HG02798 (cell line): ENCODE measurements around the gene EDEM2.
"Not testable (repeated sequence)": the region's sequence is repeated elsewhere in the genome, so short reads cannot be mapped to it uniquely, and the experiment has no call there.

ENCODE experiments used
- ATAC-seq: cut with Tn5 transposase; IDR thresholded peaks from one replicate; pipeline ENCODE4 v1.9.1; 2021; ENCODE audit warnings: mild to moderate bottlenecking; ENCODE audit not compliant: unreplicated experiment, poor library complexity

The EDEM2 gene

DNA sequence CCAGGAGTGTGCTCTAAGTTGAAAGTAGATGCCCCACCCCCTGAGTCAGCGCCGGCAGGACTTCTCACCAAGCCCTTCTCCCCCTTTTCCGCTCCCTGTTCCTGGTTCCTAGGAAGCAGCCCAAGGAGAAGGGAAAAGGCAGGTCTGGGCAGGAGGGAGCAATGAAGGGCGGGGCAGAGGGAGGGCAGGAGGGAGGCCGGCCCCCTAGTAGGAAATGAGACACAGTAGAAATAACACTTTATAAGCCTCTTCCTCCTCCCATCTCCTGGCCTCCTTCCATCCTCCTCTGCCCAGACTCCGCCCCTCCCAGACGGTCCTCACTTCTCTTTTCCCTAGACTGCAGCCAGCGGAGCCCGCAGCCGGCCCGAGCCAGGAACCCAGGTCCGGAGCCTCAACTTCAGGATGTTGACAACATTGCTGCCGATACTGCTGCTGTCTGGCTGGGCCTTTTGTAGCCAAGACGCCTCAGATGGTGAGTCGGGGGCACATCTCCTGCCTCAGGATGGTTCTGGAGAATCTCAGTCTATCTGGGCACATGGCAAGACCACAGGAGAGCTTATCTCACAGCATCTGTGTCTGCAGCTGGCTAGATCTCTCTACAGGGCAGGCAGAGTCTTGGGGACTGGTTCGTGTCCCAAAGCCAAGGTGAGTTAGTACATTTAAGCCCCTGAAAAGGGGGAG, 24.8 kb upstream of the EDEM2 start, which contains the start of gene PROCR:
TSS of gene PROCR (plus strand) at position 320 of the 681 bp plus-strand sequence. CDS start at position 403, 83 bp downstream.
- no peak for ATAC-seq

DNA sequence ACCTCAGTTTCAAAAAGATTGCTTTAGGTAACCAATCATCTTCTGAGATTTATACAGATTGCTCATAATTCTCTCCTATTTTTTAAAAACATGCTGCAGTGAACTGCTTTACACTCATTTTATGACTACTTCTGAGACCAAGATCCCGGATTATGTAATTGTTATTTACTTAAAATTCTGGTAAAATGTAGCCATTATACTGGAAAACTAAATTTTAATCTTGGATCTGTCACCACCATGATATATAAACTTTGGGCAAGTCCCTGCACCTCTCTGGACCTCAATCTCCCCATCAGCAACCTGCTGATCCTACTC, 24.3 kb upstream of the EDEM2 start:
- ATAC-seq = no peak

DNA sequence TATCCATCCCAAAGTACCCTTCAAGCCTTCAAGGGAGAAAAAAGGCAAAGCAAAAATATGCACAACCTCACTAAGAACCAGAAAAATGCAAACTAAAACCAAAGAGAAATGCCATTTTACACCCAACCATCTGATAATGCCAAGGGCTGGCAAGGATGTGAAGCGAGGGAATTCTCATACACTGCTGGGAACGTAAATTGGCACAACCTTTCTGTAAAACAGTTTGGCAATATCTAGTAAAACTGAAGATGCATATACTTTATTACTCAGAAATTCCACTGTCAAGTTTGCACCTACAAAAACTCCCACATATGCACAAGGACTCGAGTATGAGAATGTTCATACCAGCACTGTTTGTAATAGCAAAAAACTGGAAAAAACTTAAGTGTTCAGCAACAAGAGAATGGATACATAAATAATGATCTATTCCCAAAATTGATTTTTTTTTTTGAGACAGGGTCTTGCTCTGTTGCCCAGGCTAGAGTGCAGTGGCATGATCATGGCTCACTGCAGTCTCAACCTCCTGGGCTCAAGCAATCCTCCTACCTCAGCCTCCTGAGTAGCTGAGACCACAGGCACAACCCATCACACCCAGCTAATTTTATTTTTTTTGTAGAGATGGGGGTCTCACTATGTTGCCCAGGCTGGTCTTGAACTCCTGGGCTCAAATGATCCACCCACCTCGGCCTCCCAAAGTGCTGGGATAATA, 21.7 kb upstream of the EDEM2 start:
- not testable (repeated sequence) for ATAC-seq

DNA sequence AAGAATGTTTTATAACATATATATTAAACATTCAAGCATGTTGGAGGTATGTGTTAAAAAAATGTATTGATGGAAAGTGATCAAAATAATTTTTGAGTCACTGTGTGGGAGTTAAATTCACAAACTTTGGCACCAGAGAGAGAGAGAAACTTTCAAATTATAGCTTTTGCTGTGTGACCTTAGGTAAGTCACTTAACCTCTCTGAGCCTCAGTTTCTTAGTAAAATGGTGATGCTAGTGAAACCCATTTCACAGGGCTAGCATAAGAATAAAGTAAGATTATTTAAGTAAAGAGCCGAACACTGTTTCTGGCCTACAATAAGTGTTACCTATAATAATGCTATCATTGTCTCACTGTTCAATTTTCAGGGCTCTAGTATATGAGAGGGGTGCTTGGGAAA, 20.7 kb upstream of the EDEM2 start:
- no peak for ATAC-seq

DNA sequence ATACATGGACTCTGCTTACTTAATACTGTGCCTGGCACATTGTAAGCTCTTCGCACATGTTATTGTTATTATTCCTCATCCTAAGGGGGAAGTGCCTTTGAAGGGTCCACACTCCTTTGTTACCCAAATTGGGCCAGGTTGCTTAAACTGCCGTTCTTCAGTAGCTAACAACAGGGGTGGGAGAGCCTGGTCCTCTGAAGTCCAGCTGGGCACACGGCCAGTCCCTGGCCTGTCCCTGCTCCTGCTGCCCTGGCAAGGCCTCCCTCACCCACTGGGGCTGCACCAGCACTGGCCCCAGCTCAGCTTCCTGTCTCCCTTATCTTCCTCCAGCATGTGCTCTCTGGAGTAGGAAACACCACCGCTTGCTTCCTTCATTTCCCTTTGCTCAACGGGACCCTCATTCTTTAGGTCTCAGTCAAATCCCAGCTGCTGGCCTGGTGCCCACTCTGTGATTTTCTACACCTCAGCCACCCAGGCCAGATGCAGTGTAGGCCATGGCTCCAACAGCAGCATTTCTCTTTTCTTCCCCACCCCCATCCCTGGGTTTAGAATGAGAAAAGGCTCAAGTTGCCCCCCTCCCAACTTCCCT, 19.2 kb upstream of the EDEM2 start:
- ATAC-seq = no peak

GRCh38 chr20:35165221-35166185, 18.4 kb upstream of the EDEM2 start:
- ATAC-seq = no peak

DNA sequence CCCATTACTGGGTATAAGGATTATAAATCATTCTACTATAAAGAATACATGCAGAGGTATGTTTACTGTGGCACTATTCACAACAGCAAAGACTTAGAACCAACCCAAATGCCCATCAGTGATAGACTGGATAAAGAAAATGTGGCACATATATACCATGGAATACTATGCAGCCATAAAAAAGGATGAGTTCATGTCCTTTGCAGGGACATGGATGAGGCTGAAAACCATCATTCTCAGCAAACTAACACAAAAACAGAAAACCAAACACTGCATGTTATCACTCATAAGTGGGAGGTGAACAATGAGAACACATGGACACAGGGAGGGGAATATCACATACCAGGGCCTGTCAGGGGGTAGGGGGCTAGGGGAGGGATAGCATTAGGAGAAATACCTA, 17.4 kb upstream of the EDEM2 start:
- ATAC-seq = not testable (repeated sequence)

DNA sequence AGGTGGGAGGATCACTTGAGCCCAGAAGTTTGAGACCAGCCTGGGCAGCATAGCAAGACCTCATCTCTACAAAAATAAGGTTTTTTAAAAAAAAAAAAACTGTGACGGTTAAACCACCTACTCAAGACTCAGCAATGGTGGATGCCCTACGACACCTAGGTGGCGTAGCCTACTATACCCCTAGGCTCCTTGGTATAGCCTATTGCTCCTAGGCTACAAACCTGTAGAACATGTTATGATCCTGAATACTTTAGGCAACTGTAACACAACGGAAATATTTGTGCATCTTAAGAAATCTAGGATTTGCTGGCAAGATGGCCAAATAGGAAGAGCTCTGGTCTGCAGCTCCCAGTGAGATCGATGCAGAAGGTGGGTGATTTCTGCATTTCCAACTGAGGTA, 13.2 kb upstream of the EDEM2 start:
- ATAC-seq = not testable (repeated sequence)

- no peak for ATAC-seq
Observed at GRCh38 chr20:35156978-35157377, 9.8 kb upstream of the EDEM2 start.

DNA sequence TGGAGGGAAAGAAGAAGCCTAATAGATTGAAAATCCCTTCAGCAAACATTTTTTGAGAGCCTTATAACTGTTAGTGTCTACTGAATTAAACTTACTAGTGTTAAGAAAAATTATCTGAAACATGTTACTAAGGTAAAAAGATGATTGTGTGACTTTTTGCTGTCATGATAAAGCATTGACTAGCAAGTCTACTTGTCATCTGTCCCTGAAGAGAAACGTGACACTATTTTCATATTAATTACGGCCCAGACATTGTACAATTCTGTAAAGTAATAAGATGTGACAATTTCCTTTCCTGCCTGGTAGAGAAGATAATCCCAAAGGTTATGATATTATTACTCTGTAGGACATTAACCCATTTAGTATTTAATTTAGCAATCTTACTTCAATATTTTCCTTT, 8.8 kb upstream of the EDEM2 start:
- no peak for ATAC-seq

DNA sequence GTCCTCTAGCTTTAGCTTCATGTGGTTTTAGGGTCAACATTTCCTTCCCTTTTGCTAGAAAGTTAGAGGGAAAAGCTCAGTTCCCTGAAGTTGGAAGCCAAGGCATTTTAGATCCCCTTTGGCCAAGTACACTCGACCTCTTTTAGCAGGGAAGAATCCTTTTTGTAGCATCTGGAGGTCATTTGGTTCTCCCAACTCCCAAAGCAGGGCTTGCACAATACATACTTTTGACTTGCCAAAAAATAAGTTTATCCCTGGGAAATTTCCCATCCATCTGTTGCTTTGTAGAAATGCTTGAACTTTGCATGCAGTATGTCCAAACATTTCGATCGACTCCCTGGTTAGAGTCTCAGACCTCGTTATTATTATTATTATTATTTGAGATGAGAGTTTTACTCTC, 4.6 kb upstream of the EDEM2 start:
- no peak for ATAC-seq

GRCh38 chr20:35150846-35151579, 3.9 kb upstream of the EDEM2 start:
- no peak for ATAC-seq

DNA sequence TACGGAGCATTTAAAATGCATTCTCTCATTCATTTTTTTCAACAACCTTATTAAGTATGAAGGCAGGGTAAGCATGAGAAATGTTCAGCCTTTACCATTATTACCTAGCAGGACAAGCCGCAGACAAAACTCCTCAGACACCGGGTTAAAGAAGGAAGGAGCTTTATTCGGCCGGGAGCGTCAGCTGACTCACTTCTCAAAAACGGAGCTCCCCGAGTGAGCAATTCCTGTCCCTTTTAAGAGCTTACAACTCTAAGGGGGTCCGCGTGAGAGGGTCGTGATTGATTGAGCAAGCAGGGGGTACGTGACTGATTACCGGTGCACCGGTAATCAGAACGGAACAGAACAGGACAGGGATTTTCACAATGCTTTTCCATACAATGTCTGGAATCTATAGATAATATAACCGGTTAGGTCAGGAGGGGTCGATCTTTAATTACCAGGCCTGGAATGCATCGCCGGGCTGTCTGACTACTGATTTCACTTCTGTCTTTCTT, 487 bp upstream of the EDEM2 start:
- peak; percentile 14 for ATAC-seq

DNA sequence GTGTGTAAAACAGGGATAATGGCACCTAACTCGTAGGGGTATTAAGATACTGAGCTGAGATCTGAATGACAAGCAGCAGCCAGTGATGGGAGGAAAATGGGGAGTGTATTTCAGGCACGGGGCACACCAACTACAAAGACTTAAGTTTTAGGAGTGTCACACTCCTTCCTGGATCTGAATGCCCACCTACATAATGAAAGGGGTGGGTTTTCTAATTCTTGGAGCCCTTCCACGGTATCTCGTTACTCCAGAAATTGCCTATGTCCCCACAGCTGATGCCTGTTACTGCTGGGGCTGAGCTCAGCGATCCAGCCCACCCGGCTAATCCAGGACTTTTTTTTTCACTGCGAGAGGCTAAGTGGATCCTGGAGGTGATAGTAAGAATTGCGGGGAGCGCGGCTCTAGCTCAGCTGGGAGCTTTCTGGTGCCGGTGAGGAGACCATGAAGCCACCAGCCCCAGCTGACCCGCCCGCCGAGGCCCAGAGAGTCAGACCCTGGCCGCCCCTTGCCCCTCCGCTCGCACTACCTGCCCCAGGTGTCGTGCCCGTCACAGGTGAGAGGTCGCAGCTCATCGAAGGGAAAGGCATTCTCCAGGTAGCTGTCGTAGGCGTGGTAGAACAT, 727 bp downstream of the EDEM2 start:
- no peak for ATAC-seq

GRCh38 chr20:35145141-35145564, 2.0 kb downstream of the EDEM2 start:
- ATAC-seq = no peak

- no peak for ATAC-seq
Observed at GRCh38 chr20:35144694-35145093, 2.4 kb downstream of the EDEM2 start.

- no peak for ATAC-seq
Observed at GRCh38 chr20:35135867-35136586, 11.1 kb downstream of the EDEM2 start.

GRCh38 chr20:35134880-35135279, 12.3 kb downstream of the EDEM2 start:
- no peak for ATAC-seq

DNA sequence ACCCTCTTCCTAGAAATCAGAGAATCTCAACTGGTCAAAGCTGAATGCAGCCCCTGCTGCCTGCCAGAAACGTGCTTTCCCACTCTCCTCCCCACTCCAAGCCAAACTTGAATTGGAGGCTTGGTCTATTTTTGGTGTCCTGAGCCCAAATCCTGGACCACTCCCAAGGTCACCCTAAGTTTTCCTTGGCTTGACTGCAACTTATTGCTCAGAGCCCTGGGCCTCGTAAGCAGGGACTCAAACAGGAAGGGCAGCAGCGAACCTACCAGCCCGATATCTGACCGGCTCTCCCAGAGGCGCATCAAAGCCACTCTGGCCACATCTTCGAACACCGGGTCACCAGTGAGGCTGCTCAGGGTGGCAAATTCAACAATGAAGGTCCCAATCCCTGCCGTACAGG, 12.7 kb downstream of the EDEM2 start:
- no peak for ATAC-seq
